Keratinocyte (primary cell): Measurements from ENCODE around the gene JTB. TPM values are rescaled to one million over a fixed set of nuclear protein-coding genes. Genes with fewer than 3 reads are reported as not detected.

Source experiments
- DNase-seq: peaks from one replicate; pipeline ENCODE4 v3.0.0-alpha.2; 2011; ENCODE audit warnings: low read depth, missing footprints, low spot score
- FAIRE-seq: peaks from 2 replicates; lab custom pipeline; 2011; peaks lifted over from hg19 to GRCh38; lab: Jason Lieb, UNC
- H2AFZ ChIP-seq: 2 replicates; pipeline ENCODE4 v1.6.0; 2012; ENCODE audit warnings: low read length, control low read depth, inconsistent platforms; ENCODE audit not compliant: control insufficient read depth
- H3K27ac ChIP-seq: 2 replicates; pipeline ENCODE4 v1.5.1; 2011; ENCODE audit warnings: low read length; ENCODE audit not compliant: control insufficient read depth, insufficient read depth
- H3K27me3 ChIP-seq: 3 replicates; pipeline ENCODE4 v1.6.0; 2011; ENCODE audit warnings: low read length; ENCODE audit not compliant: control insufficient read depth, insufficient read depth; ENCODE audit errors: extremely low read depth
- H3K36me3 ChIP-seq, 2 experiments: 2 replicates in 1 of 2; 3 replicates in 1 of 2; pipeline ENCODE4 v1.5.1; 2011; ENCODE audit warnings: low read length in 2 of 2, mild to moderate bottlenecking in 1 of 2; ENCODE audit not compliant: control insufficient read depth in 2 of 2, insufficient read depth in 2 of 2; ENCODE audit errors: extremely low read depth in 1 of 2
- H3K4me1 ChIP-seq: 3 replicates; pipeline ENCODE4 v1.5.1; 2011; ENCODE audit warnings: low read length; ENCODE audit not compliant: control insufficient read depth, insufficient read depth; ENCODE audit errors: extremely low read depth
- H3K4me2 ChIP-seq: 3 replicates; pipeline ENCODE4 v1.6.0; 2011; ENCODE audit warnings: low read depth, low read length; ENCODE audit not compliant: control insufficient read depth, insufficient read depth; ENCODE audit errors: extremely low read depth
- H3K4me3 ChIP-seq, 3 experiments: fragments of 200-600 bp in 1 of 3; sonication (generic) in 1 of 3; 2 replicates in 2 of 3; 3 replicates in 1 of 3; pipeline ENCODE4 v1.5.1; 2011 to 2016; ENCODE audit warnings: low read length in 3 of 3, mild to moderate bottlenecking in 3 of 3, control low read depth in 2 of 3, inconsistent platforms in 1 of 3, low read depth in 1 of 3, mixed read lengths in 1 of 3, mixed run types in 1 of 3, moderate library complexity in 1 of 3; ENCODE audit not compliant: control insufficient read depth in 2 of 3, insufficient read depth in 2 of 3; ENCODE audit errors: extremely low read depth in 1 of 3
- H3K79me2 ChIP-seq: 2 replicates; pipeline ENCODE4 v1.6.0; 2012; ENCODE audit warnings: low read length; ENCODE audit not compliant: control insufficient read depth, insufficient read depth
- H3K9ac ChIP-seq: 3 replicates; pipeline ENCODE4 v1.6.0; 2011; ENCODE audit warnings: low read length; ENCODE audit not compliant: control insufficient read depth, insufficient read depth; ENCODE audit errors: extremely low read depth
- H3K9me1 ChIP-seq: 3 replicates; pipeline ENCODE4 v1.6.0; 2011; ENCODE audit warnings: low read length; ENCODE audit not compliant: control insufficient read depth, insufficient read depth; ENCODE audit errors: extremely low read depth
- H3K9me3 ChIP-seq: 2 replicates; pipeline ENCODE4 v1.5.1; 2012; ENCODE audit warnings: low read depth, low read length; ENCODE audit not compliant: control insufficient read depth
- H4K20me1 ChIP-seq: 3 replicates; pipeline ENCODE4 v1.6.0; 2011; ENCODE audit warnings: low read length; ENCODE audit not compliant: control insufficient read depth, insufficient read depth; ENCODE audit errors: extremely low read depth
- EZH2 ChIP-seq: IDR thresholded peaks from one replicate; pipeline ENCODE4 v1.6.1; 2012; ENCODE audit warnings: inconsistent platforms, mild to moderate bottlenecking, low read length, moderate library complexity
- dilution Hi-C: fragments of 300-500 bp; cut with MboI; formaldehyde crosslinking; loops from one replicate; pipeline ENCODE4 v1.7.0; 2020; ENCODE audit warnings: low sequenced_read_pairs; ENCODE audit not compliant: extremely low pct_ligation_motif_present
- polyA plus RNA-seq, 5 experiments: library from polyadenylated mRNA; depleted of rRNA in 3 of 5; stranded (reverse) in 3 of 5; stranded (forward) in 1 of 5; unstranded in 1 of 5; fragments of >200 nt; gene quantifications; 1 replicate in 1 of 5; 2 replicates in 3 of 5; 3 replicates in 1 of 5; pipeline versions ENCODE4 v1.2.1 to v1.2.3, GENCODE V29; 2011 to 2012; ENCODE audit warnings: missing spikeins in 2 of 5, low read depth in 1 of 5, low replicate concordance in 1 of 5
- TF ChIP-seq, protein P1 (sequence below), 3 experiments: IDR thresholded peaks in 1 of 3; conservative IDR thresholded peaks in 1 of 3; optimal IDR thresholded peaks in 1 of 3; 2 replicates in 2 of 3; 3 replicates in 1 of 3; pipeline versions ENCODE3 to v1.5.1; 2011; ENCODE audit warnings: low read length in 3 of 3, mild to moderate bottlenecking in 3 of 3, moderate library complexity in 2 of 3, control low read depth in 1 of 3, inconsistent platforms in 1 of 3; ENCODE audit not compliant: insufficient read depth in 2 of 3; ENCODE audit errors: extremely low read depth in 1 of 3

JTB gene
- polyA plus RNA-seq, 1 donor (not counting 4 experiments of a cell fraction or from before 2014, with no cell fraction given): 83.4 TPM

DNA sequence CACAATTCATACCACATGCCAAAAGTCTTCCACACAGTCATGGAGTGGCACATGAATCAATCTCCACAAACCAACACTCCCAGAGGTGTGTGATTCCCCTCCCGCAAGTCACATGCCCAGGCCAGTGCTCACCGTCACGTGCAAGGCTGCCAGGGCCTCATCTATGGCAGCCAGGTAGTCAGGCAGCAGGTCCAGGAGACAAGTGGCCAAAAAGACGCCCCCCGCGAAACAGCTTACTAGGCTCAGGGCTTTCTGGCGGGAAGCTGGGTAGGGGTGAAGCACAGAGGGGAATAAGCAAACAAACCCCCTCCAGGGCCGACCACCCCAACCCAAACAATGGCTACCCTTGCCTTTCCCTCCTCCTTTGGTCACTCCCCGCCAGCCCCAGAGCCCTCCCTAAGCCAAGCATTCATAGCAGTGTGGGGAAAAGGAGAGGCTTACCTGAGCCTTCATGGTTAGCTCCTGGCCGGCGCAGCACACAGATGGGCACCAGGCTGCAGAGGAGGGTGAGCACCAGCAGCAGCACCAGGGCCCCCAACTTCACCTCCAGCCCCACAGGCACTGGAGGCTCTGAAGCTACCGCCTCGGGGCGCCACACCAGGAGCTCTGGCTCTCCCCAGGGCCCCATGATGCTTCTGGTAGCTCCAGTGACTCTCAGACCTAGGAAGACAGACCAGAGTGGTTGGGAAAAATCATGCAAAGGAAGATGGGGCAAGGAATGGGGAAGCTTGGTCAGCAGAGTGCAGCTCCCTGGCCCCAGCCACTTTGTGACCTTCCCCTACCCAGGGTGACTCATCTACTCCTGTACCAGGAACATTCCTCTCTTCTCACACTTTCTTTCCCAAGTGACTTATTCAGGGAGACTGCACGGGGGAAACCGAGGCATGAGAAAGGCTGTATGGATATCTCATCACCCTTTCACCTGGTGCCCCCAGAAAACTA, 15.1 kb downstream of the JTB start:
- H3K79me2 ChIP-seq: peaks cover 33% of the 10 kb centered on the region
- H2AFZ ChIP-seq: no peak overlapping the region
- H3K27ac ChIP-seq: peak overlapping the region; percentile 95
- no peaks in the 10 kb centered on the region for H3K9me3 ChIP-seq
- H3K9ac ChIP-seq: peak overlapping the region; percentile 89
- TF ChIP-seq, protein P1, sequence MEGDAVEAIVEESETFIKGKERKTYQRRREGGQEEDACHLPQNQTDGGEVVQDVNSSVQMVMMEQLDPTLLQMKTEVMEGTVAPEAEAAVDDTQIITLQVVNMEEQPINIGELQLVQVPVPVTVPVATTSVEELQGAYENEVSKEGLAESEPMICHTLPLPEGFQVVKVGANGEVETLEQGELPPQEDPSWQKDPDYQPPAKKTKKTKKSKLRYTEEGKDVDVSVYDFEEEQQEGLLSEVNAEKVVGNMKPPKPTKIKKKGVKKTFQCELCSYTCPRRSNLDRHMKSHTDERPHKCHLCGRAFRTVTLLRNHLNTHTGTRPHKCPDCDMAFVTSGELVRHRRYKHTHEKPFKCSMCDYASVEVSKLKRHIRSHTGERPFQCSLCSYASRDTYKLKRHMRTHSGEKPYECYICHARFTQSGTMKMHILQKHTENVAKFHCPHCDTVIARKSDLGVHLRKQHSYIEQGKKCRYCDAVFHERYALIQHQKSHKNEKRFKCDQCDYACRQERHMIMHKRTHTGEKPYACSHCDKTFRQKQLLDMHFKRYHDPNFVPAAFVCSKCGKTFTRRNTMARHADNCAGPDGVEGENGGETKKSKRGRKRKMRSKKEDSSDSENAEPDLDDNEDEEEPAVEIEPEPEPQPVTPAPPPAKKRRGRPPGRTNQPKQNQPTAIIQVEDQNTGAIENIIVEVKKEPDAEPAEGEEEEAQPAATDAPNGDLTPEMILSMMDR (optimal IDR thresholded peaks at IDR 0.05 in 1 of 3, IDR thresholded peaks at IDR 0.05 in 1 of 3, conservative IDR thresholded peaks at IDR 0.05 in 1 of 3; ENCODE audit: extremely low read depth in 1 of 3, insufficient read depth in 2 of 3, low read length in 3 of 3): no peak
- H3K4me1 ChIP-seq: peaks cover 43% of the 10 kb centered on the region
- DNase-seq (no peak), FAIRE-seq (no peak)
- H3K27me3 ChIP-seq: no peaks in the 10 kb centered on the region
- no peaks in the 10 kb centered on the region for H4K20me1 ChIP-seq
- H3K4me2 ChIP-seq: peak overlapping the region; percentile 94
- dilution Hi-C loops: no loop called here
- H3K9me1 ChIP-seq: no peaks in the 10 kb centered on the region
- peak overlapping the region; percentile 64 to 96 (median 69) for H3K4me3 ChIP-seq
- peaks cover 3 to 22% of the 10 kb centered on the region in 2 experiments for H3K36me3 ChIP-seq

DNA sequence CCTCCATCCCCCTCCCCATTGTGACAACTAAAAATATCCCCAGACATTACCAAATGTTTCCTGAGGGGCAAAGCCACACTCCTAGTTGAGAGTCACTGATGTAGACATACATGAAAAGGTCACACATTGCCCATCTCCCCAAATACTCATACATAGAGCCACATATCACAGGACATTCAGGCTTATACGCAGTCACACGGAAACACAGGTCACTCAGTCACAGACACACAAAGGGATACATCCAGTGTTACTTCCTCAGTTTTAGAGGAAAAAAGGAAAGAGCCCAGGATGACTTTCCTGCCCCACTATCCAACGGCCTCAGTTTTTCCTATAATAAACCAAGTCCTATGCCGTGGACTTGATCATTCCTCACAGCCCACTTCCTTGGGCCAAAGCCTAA, 16.1 kb downstream of the JTB start:
- Histone ChIP-seq H3K9me3 (no peaks in the 10 kb centered on the region), H3K79me2 (peaks cover 42% of the 10 kb centered on the region), H2AFZ (no peak overlapping the region), H3K4me3 (peak overlapping the region in 2 of 3 experiments; percentile 69 to 96), H3K9me1 (no peaks in the 10 kb centered on the region), H3K27me3 (no peaks in the 10 kb centered on the region), H3K36me3 (peaks cover 3 to 22% of the 10 kb centered on the region in 2 experiments), H4K20me1 (no peaks in the 10 kb centered on the region), H3K4me2 (peak overlapping the region; percentile 94), H3K4me1 (peaks cover 46% of the 10 kb centered on the region), H3K9ac (peak overlapping the region; percentile 89), H3K27ac (peak overlapping the region; percentile 95)
- DNase-seq (no peak), FAIRE-seq (no peak)
- TF ChIP-seq, protein P1 (optimal IDR thresholded peaks at IDR 0.05 in 1 of 3, IDR thresholded peaks at IDR 0.05 in 1 of 3, conservative IDR thresholded peaks at IDR 0.05 in 1 of 3; ENCODE audit: extremely low read depth in 1 of 3, insufficient read depth in 2 of 3, low read length in 3 of 3): no peak
- TF ChIP-seq EZH2: no peak
- dilution Hi-C loops: no loop called here
